ENCODE data around the gene BOK. TPM values are rescaled to one million over a fixed set of nuclear protein-coding genes. Genes with fewer than 3 reads are reported as not detected.

The BOK gene
- total RNA-seq, 1 donor from 2014 or later: 35.4 TPM

GRCh38 chr2:241547781-241548450, 10.6 kb upstream of the BOK start:
- DNase-seq (ENCODE audit: low spot score in 2 of 2): no peak
- no peak for TF ChIP-seq CTCF (IDR thresholded peaks at IDR 0.05)
- Histone ChIP-seq H3K4me1 (peaks cover 0 to 3% of the 10 kb centered on the region in 2 donors), H3K27me3 (no peaks in the 10 kb centered on the region), H3K27ac (no peak overlapping the region), H3K36me3 (no peaks in the 10 kb centered on the region), H3K9me3 (no peaks in the 10 kb centered on the region), H3K4me3 (no peak overlapping the region)
- intact Hi-C loops (cut with DNase I): no loop called here

GRCh38 chr2:241548451-241548835, 10.1 kb upstream of the BOK start:
- no peak overlapping the region for H3K27ac ChIP-seq
- no peaks in the 10 kb centered on the region for H3K9me3 ChIP-seq
- no peak overlapping the region for H3K4me3 ChIP-seq
- peaks cover 0 to 3% of the 10 kb centered on the region in 2 donors for H3K4me1 ChIP-seq
- no peaks in the 10 kb centered on the region for H3K27me3 ChIP-seq
- H3K36me3 ChIP-seq: no peaks in the 10 kb centered on the region
- intact Hi-C loops (cut with DNase I): no loop called here
- no peak for TF ChIP-seq CTCF (IDR thresholded peaks at IDR 0.05)
- no peak for DNase-seq (ENCODE audit: low spot score in 2 of 2)

- H3K4me3 ChIP-seq: no peak overlapping the region
- no peak for DNase-seq (ENCODE audit: low spot score in 2 of 2)
- no peaks in the 10 kb centered on the region for H3K36me3 ChIP-seq
- intact Hi-C loops (cut with DNase I): no loop called here
- no peaks in the 10 kb centered on the region for H3K27me3 ChIP-seq
- H3K27ac ChIP-seq: no peak overlapping the region
- peaks cover 0 to 2% of the 10 kb centered on the region in 2 donors for H3K9me3 ChIP-seq
- peaks cover 0 to 3% of the 10 kb centered on the region in 2 donors for H3K4me1 ChIP-seq
- TF ChIP-seq CTCF (IDR thresholded peaks at IDR 0.05): no peak
Observed at GRCh38 chr2:241550616-241551580, 7.6 kb upstream of the BOK start.

GRCh38 chr2:241551599-241551997, 6.9 kb upstream of the BOK start:
- H3K27me3 ChIP-seq: no peaks in the 10 kb centered on the region
- TF ChIP-seq CTCF (IDR thresholded peaks at IDR 0.05): no peak
- no peak overlapping the region for H3K27ac ChIP-seq
- peaks cover 0 to 3% of the 10 kb centered on the region in 2 donors for H3K4me1 ChIP-seq
- H3K4me3 ChIP-seq: no peak overlapping the region
- H3K9me3 ChIP-seq: peaks cover 4 to 9% of the 10 kb centered on the region in 2 donors
- intact Hi-C loops (cut with DNase I): no loop called here
- no peak for DNase-seq (ENCODE audit: low spot score in 2 of 2)
- H3K36me3 ChIP-seq: no peaks in the 10 kb centered on the region

DNA sequence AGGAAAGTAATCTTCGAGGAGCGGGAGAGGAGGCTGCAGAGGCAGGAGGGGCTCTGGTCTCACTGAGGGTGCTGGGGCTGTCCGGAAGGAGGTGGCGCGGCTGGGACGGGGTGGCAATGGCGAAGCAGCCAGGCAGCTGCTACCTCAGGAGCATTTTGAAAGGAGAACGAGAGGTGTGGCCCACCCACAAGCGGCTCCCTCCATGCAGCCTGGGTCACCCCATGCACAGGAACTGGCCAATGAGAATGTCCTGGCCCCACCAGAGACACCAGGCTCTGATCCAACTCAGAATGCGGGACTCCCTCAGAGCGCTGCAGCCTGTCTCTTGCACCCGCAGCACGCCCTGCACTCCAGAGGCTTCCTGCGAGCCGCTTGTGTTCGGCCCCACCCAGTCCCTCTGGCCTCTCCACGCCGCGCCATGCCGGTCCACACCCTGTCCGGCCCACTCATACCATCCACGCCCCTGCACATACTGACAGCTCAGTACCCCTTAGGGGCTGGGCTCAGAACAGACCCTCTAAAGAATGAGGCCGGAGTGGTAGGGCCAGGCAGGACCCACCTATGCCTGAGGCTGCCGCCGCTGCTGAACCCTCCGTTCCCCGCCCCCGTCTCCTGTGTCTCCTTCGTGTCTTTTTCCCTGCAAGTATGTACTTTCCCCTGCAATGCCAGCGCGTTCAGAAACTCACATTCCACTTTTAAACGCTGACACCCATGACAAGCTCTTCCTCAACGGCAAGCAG, 6.4 kb upstream of the BOK start:
- H3K36me3 ChIP-seq: no peaks in the 10 kb centered on the region
- intact Hi-C loops (cut with DNase I): no loop called here

More for the DNA sequence above, 6.4 kb upstream of the BOK start:
- Histone ChIP-seq H3K27me3 (no peaks in the 10 kb centered on the region), H3K9me3 (peaks cover 10 to 14% of the 10 kb centered on the region in 2 donors), H3K4me3 (no peak overlapping the region), H3K27ac (no peak overlapping the region), H3K4me1 (no peaks in the 10 kb centered on the region)
- no peak for DNase-seq (ENCODE audit: low spot score in 2 of 2)
- TF ChIP-seq CTCF (IDR thresholded peaks at IDR 0.05): no peak
